Fibroblast of peridontal ligament (primary cell): ENCODE data around the gene TBC1D22A.

Experiments used
- DNase-seq: peaks from one replicate; pipeline ENCODE4 v3.0.0-alpha.2; 2010; ENCODE audit errors: extremely low read depth

Gene TBC1D22A

DNA sequence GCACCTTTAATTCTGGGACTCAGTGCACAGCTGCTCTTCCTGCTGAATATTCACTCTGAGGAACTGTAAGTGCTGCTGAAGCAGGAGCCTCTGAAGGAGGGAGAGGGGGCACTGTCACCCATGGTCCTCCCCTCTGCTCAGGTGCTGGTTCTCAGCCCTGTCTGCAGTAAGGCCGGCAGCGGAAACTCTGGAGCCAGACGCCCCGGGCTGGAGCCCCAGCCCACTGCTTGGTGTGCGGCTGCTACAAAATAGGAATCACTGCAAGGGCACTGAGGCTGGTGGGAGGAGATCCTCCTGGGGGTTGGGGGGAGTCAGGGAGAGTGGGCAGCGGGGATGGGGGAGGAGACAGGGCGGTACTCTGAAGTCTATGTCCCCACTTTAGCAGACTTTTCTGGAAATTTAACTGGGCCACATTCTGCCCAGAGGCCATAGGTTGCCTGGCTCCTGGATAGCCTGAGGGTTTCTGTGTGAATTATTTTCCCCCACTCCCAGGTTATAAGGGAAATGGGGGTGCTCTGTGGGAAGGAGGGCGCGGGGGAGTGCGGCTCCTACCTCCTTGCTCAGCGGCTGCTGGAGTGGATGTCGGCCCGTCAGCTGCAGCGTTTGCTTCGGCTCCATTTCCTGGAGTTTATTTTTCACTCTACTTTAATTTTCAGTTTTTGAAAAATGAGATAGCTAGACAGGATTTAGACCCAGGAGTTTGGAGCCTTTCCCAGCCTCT, 33.6 kb downstream of the TBC1D22A start:
- no peak for DNase-seq

DNA sequence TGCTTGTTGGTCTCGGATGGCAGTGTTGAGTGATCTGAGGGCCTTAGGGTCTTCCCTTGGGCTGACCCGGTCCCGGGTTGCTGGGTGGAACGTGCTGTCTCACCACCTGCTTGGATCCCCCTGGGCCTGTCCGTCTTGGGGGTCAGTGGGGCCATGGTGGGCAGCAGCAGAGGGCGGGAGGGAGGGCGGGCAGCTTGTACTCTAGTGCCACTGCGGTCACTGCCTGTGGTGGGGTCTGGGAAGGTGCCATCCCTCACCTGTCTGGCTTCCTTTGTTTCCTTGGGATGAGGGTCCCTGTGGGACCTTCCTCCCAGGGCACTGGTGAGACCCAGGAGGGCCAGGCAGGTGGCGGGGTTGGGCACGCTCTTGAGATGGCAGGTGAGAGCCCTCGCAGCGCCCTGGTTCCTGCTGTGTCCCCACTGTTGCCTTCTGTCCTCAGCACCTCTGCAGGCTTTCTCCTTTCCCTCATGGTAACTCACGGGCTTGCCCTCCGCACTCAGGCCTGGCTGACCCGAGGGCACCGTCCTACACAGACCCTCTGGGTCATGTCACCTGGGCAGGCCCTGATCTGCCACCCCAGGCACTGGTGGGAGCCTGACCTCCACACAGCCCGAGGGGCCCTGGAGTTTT, 34.2 kb downstream of the TBC1D22A start:
- DNase-seq = no peak

DNA sequence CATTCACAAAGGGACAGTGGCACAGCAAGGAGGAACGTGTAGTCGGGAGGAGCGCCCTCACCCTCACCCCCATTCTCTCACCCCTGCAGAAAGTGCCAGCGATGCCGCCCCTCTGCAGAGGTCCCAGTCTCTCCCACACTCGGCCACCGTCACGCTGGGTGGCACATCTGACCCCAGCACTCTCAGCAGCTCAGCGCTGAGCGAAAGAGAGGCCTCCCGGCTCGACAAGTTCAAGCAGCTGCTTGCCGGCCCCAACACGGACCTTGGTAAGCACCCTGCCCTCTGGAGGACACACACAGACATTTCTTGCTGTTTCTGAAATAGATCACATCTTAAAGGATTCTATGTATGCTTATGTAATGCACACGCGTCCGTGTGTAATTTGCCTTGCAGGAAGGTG, 34.9 kb downstream of the TBC1D22A start:
- DNase-seq = peak; percentile 17

DNA sequence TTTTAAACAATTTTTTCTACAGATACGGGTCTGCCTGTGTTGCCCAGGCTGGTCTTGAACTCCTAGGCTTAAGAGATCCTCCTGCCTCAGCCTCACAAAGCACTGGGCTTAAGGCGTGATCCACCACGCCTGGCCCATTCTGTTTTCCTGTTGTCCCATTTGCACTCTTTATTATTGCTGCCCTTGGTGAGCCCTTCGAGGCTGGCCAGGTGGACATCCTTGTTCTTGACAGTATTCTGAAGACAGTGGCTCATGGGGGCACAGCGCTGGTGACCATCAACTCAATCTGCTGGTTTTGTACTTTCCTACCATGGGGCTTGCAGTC, 35.6 kb downstream of the TBC1D22A start:
- DNase-seq = no peak

DNA sequence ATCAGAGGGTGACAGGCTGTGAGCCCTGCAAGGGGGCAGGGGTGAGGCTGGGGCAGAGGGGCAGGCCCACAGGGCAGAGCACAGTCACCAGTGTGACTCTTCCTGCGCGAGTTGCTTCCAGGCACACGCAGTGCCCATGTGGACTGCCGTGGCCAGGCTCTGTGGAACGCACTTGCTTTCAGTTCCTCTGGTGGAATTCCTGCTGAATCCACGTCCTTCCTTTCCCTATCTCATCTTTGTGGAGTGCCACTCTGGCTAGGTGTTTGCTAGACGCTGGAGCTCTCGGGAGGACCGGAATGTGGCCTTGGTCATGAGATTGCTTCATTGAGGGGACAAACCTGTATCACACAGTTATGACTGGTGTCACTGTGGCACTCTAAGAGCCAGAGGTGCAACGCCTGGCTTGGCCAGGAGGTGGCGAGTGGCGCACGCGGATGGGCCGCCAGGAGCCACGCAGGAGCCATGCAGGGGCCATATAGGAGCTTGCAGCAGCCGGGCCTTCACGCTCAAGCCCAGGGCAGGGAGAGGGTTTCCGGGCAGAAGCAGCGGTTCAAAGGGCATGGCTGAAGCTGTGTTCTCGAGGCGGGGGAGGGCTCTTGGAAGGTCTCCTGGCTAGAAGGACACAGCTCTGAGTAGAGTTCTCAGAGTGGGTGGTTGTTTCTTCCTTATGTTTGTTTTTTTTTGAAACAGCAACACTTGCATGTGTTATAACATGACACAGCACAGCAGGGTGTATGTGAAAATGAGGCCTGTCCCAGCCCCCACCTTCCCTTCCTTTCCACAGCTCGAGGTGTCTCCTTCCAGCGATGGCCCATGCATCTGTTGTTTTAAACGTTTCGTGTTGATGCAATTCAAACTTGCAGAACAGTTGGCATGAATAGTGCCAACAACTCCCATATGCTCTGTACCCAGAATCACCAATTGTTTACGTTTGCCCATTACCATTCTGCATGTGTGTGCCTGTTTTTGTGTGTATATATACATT, 36.2 kb downstream of the TBC1D22A start:
- peak; percentile 58 for DNase-seq

DNA sequence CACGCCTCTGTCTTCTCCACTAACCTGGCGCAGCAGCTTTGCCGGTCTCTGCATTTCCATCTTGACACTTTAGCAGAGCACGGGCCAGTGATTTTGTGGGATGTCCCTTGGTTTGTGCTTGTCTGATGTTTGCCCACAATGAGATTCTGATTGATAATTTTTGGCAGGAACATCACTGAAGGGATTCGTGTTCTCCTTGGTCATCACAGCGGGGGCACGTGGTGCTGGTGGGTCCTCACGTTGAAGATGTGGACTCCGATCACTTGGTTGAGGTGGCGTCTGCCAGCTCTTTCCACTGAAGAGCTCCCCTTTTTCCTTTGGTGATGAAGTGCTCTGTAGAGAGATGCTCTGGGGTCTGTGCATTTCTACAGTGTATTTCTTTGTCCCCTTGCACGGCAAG, 37.2 kb downstream of the TBC1D22A start:
- DNase-seq = no peak

DNA sequence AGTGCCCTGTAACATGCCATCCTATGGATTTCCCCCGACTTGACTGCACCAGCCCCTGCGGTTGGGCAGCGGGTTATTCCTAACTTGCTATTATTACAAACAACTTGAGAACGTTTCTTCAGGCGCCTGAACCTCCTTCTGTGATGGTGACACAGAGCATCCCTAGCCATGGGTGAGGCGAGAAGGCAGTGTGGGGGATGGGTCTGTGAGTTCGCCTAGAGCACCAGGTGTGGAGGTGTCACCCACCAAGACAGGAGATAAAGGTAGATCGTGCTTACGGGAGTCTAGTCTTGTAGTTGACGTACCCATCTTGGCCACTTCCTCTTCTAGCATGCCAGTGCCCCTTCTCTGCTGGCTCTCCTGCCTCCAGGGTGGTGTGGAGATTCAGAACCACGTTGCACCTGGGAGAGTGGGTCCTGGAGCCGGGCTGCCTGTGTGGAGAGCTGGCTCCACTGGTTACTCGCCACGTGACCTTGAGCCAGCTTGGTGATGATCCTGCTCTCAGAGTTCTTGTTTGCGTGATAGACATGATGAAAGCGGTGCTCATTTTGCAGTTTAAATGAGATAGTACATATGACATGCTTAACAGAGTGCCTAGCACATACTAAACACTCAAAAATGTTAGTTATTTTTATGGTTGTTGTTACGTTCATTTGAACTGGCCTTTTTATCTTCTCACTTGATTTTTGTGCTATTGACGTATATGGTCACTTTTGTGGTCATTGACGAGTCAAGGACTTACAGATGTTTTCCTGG, 37.8 kb downstream of the TBC1D22A start:
- no peak for DNase-seq

DNA sequence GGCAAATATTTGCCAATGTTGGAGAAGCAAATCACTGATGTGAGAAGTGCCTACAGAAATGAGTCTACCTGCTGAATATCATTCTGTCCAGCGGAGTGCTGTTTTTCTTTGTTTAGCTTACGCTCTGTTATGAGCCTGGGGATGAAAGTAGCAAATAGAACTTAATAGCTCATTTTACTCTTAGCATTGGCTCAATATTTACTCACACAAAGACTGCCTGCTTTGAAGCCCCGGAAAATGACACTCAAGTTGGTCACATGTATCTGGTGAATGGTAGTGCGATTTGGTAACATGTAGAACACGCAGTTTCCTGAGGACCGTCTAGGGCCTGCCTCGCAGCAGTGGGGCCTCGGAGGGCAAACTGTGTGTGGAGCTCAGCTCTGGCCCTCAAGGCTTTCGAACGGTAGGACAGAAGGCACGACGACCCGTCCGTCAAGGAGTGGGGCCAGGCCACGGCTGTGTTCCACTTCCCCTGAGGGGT, 38.9 kb downstream of the TBC1D22A start:
- no peak for DNase-seq

DNA sequence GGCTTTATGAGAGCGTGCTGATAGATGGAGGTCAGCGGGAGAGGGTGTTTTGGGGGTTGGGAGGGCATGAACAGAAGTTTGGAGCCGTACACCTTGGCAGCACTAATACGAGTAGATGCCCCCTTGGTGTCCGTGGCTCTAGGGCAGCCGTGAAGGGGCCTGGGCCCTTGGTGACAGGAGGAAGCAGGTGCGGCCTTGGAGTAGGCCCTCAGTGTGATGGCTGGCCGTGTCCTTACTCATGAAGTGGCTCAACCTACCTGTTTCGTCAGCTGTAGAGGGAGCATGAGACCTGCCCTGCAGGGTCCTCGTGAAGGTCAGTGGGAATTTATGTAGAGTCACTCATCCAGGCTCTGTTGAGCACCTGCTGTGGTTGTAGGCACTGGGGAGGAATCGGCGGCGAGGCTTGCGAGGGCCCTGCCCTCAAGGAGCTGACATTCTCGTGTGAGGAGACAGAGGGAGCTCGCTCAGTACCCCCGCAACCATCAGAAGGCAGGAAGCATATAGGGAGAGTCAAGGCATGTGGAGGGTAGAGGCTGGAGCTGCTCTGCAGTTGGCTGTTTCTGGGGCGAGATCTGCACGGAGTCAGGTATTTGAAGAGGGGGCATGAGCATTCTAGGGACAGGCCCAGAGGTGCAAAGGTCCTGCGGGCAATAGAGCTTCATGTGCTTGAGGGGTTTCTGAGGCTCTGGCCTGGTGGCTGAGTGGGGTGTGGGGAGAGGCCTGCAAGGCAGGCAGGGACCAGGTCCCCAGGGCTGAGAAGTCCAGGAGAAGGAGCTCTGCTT, 39.6 kb downstream of the TBC1D22A start:
- DNase-seq = no peak

DNA sequence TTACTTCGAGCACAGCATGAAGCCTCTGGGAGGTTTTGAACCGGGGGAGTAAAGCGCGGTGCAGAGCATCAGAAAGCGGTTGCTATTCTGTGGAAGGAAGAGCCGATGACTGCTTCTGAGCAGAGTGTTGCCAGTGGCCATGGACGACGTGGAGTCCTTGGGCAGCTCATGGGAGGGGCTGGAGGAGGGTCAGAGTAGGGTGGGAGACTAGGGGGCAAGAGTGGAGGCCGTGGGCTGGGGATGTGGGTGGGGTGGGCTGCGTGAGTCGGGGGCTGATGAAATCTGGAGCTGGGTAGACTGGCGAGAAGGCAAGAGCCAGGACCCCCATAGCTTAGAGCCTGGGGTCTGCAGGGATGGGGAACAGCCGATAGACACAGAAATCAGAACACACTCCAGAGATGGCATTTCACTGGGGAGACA, 40.2 kb downstream of the TBC1D22A start:
- DNase-seq = no peak

DNA sequence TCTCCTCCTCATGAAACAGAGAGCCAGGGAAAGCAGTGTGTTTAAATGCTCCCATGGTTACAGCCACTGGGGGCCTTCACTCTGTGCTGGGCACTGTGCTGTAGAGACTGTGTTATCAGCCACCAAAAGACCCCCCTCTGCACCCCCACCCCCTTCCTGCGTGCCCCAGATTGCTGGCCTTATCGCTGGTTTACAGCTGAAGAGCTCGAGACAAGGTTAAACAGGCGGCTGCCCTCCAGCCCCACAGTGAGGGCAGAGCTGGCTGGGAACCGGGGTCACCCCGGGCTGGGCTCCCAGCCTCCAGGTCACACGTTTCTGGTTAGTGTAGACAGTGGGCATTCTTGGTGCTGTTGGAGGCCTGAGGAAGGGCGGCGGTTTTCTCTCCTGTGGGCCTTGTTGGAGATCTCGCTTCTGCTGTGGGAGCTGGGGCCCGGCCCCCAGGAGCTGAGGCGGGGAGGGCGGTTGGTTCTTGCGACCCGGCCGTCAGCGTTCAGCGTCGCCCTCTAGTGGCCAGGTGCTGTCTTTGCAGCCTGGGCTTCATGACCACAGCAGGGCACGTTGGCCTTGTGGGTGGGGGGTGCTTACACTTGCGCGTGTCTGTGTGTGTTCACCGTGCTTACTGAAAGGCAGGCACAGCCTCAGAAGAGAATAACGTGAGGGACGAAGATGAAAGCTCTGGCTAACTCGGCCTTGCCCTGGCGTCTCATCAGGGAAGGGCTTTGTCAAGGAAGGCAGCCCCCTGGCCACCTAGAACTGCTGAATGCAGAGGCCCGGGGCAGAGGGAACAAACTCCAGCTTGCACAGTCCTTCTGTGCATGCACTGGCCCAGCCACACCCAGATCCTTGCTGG, 40.8 kb downstream of the TBC1D22A start:
- no peak for DNase-seq

DNA sequence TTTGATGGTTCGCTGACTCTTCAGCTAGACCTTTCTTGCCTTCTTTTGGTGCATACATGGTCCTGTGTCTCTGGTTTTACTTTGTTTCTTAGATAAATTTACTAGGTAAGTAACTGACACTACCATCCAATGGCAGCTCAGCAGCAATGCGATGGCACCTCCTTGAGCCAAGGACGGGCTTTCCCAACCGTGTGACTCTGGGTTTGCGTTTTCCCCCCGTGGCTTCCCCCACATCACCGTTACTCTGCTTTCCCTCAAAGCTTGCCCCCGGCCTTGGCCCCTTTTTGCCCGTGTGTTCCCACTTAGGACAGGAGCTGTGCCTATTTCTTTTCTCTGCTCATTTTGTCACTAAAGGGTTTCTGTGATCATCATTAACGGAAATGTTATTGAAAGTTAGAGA, 41.5 kb downstream of the TBC1D22A start:
- DNase-seq = no peak

DNA sequence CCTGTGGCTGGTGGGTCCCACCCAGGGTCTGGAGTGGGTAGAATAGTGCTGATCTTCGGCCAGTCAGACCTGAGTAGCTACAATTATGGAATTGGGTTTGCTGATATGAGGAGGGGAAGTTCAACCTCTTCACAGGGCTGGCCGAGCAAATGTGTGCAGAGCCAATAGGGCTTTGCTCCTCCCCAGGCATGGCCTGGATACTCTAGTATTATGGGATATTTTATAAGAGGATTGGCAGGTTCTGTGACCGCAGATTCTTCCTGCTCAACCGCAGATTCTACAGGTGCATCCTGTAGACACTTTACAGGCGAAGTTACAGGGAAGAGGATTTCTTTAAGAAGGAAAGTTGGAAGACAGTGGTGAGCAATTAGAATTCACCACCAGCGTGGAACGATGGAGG, 44.3 kb downstream of the TBC1D22A start:
- DNase-seq = no peak

DNA sequence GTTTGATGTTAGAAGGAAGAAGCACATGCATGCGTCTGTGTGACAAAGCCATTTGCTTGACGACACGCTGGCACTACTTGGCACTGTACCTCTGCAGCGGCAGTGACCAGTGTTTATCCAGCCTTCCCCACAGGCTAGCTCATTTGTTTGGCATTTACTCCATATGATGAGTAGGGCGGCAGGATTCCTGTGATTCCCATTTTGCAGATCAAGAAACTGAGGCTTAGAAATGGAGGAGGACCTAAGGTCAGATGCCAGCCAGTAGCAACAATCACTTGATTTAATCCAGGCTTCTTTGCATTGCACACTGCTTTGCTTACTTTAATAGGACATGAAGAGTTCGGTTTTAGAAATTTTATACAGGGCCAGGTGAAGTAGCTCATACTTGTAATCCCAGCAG, 45.0 kb downstream of the TBC1D22A start:
- no peak for DNase-seq

DNA sequence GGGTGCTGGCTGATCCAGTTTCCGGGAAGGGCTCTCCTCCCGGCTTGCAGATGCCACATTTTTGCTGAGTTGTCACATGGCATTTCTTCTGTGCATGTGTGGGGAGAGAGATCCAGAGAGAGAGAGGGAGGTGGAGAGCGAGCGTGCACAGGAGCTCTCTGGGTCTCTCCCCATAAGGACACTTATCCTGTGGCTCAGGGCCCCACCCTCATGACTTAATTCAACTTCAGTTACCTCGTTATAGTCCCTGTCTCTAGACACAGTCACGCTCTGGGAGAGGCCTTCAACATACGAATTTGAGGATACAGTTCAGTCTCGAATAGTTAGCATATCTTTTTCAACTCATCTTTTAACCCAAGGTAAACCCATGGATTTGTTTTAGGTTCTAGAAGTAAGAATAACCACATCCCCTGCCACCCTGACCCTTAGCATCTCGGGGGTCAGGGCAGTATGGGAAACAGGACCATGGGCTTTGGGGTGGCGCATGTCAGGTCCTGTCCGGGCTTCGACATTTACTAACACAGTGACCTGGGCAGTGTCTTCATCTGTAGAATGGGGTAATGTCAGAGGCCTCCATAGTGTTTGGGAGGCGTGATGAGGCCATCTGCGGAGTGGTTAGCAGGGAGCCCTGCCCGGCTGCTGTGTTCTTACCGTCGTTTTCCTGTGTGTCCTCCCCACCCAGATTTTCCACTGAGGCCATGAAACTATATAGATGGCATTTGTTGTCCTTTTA, 46.9 kb downstream of the TBC1D22A start:
- no peak for DNase-seq

DNA sequence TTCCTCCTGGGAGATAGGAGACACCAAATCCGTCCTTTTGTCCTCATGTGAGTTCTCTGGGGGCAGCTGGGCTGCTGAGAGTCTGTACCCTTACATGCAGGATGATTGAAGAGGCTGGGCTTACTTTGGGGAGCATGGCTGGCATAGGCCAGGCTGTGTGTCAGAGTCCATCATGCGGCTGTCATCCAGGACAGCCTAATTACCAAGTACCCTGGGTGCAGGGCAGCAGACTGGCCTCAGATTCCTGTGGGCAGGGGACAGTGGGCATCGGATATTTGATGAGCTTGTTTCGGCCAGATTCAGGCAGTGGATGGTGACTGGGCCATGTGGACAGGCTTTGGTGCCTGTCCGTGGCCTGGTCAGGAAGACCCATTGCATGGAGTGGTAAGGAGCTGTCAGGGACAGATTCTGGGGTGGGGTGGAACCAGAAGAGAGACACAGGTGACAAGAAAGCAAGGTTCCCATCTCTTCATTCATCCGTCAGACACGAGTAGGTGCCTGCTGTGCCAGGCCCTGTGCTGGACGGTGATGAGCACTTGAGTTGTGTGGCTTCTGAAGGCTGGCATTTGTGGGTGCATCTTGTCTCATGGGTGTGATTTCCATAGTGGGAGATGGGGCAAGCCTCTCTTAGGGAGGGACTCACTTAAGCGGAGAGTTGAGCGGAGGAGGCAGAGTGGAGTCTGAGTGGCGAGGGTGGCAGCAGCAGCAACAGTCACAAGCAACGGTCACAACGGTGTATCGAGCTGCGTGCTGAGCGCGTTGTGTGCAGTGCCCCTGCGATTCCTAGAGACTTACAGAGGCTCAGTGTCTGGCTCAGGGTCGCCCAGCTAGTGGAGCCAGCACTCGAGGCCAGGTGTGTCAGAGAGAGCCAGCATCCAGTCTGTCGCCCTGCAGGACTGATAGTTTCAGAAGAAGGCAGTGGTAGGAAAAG, 48.7 kb downstream of the TBC1D22A start:
- DNase-seq = no peak

DNA sequence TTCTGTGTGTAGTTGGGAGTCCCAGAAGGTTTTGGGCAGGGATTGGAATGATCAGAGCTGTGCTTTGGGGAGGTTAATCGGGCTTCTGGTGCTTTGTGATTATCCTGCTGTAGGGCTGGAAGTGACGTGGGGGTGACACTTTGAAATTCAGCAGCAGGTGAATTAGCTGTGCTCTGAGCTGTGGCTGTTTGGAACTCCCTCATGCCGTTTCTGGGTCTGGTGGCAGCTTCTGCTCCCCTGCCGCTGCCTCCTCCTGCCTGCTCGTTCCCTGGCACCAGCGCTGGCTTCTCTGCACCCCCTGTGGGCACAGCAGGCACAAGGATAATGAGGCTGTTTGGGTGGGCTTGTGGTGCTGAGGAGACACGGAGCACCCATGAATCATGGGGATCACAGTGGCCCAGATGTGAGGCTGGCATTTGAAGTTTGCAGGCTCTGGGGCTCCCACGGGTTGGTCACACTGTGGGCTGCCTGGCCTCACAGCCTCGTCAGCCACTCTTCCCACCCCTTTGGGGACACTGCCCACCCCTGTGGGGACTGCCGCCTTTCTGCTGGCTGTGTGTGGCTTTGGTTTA, 49.7 kb downstream of the TBC1D22A start:
- no peak for DNase-seq

DNA sequence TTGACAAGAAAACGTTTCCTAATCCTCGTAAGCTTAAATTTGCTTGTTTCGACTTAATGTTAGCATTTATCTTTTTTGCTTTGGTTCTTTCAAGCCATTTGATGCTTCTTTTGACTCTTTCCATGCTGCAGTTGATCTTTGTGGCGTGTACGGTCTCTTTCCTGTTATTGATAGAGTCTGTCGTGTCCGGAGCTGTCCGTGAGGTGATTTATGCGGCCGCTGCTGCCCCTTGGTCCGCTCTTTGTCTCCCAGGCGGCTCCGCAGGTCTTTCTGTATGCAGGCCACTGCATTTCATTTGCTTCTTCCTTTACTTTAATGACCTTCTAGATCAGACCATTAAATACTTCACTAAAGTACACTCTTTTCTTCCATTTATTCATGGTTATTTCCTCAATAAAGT, 50.3 kb downstream of the TBC1D22A start:
- DNase-seq = no peak
